Colonic mucosa (tissue), 4 donors: ENCODE data around the gene COL11A2. TPM values are rescaled to one million over a fixed set of nuclear protein-coding genes. Genes with fewer than 3 reads are reported as not detected.

ENCODE experiments used
- DNase-seq: peaks from one replicate; pipeline ENCODE4 v3.0.0-alpha.2; 2020
- H3K27ac ChIP-seq: fragments of 200-600 bp; one replicate; pipeline ENCODE4 v1.8.0; 2021
- H3K27me3 ChIP-seq: fragments of 200-600 bp; one replicate; pipeline ENCODE4 v1.8.0; 2021
- H3K36me3 ChIP-seq: fragments of 200-600 bp; one replicate; pipeline ENCODE4 v1.8.0; 2021
- H3K4me1 ChIP-seq: fragments of 200-600 bp; one replicate; pipeline ENCODE4 v1.8.0; 2021; ENCODE audit warnings: mild to moderate bottlenecking
- H3K4me3 ChIP-seq: fragments of 200-600 bp; one replicate; pipeline ENCODE4 v1.8.0; 2021
- H3K9ac ChIP-seq, 2 donors: one replicate each; pipeline ENCODE4 v1.7.0; 2013; ENCODE audit warnings: control low read depth in 2 of 2, low read depth in 2 of 2, low read length in 2 of 2
- H3K9me3 ChIP-seq: fragments of 200-600 bp; one replicate; pipeline ENCODE4 v1.8.0; 2021
- CTCF ChIP-seq: fragments of 200-600 bp; IDR thresholded peaks from one replicate; pipeline ENCODE4 v1.8.0; 2022; ENCODE audit warnings: antibody characterized with exemption, mild to moderate bottlenecking
- intact Hi-C: fragments of 100-400 bp; cut with DNase I; formaldehyde crosslinking; loops from one replicate; pipeline ENCODE4 v1.14.1; 2022
- total RNA-seq, 2 donors: library from RNA; stranded (reverse); fragmentation: NEBNext Ultra II Directional in 1 of 2; extraction: Animal tissue kit (Norgen Biotek cat#: 25700) in 1 of 2; gene quantifications; one replicate each; pipeline ENCODE4 v1.2.1, GENCODE V29; 2021
- donor health status: healthy.
- donor health status: DM: no; HTN: no; CAD: no.
- donor health status: DM: no; HTN: no; CAD: no.

COL11A2 gene
- total RNA-seq, 2 donors from 2014 or later: 0.13 to 0.44 TPM

- Histone ChIP-seq H3K4me3 (no peak overlapping the region), H3K36me3 (no peaks in the 10 kb centered on the region), H3K27ac (no peak overlapping the region), H3K4me1 (peaks cover 6% of the 10 kb centered on the region), H3K9ac (no peak overlapping the region), H3K27me3 (peaks cover 24% of the 10 kb centered on the region), H3K9me3 (no peaks in the 10 kb centered on the region)
- intact Hi-C loops: no loop called here
- no peak for TF ChIP-seq CTCF
- DNase-seq: no peak
Observed at GRCh38 chr6:33189164-33189563, 3.1 kb downstream of the COL11A2 start.

- Histone ChIP-seq H3K4me1 (peaks cover 6% of the 10 kb centered on the region), H3K27me3 (peaks cover 22% of the 10 kb centered on the region)
- TF ChIP-seq CTCF: no peak
Observed at GRCh38 chr6:33187809-33188208, 4.5 kb downstream of the COL11A2 start.

GRCh38 chr6:33185654-33186187 lies 6.5 kb downstream of the COL11A2 start:
- no peak for DNase-seq
- H3K27ac ChIP-seq: no peak overlapping the region

More at GRCh38 chr6:33187809-33188208, 4.5 kb downstream of the COL11A2 start:
- Histone ChIP-seq H3K27ac (no peak overlapping the region), H3K9ac (no peak overlapping the region), H3K4me3 (no peak overlapping the region), H3K9me3 (no peaks in the 10 kb centered on the region), H3K36me3 (no peaks in the 10 kb centered on the region)
- no peak for DNase-seq
- intact Hi-C loops: no loop called here

GRCh38 chr6:33185190-33185589 lies 7.1 kb downstream of the COL11A2 start:
- TF ChIP-seq CTCF: no peak
- no peak for DNase-seq
- H3K9ac ChIP-seq: no peak overlapping the region
- no peak overlapping the region for H3K27ac ChIP-seq
- H3K27me3 ChIP-seq: no peaks in the 10 kb centered on the region
- no peak overlapping the region for H3K4me3 ChIP-seq
- H3K4me1 ChIP-seq: no peaks in the 10 kb centered on the region
- no peaks in the 10 kb centered on the region for H3K9me3 ChIP-seq
- H3K36me3 ChIP-seq: no peaks in the 10 kb centered on the region
- intact Hi-C loops: no loop called here

More at GRCh38 chr6:33185654-33186187, 6.5 kb downstream of the COL11A2 start:
- Histone ChIP-seq H3K4me3 (no peak overlapping the region), H3K9me3 (no peaks in the 10 kb centered on the region), H3K27me3 (peaks cover under 1% of the 10 kb centered on the region), H3K9ac (no peak overlapping the region), H3K36me3 (no peaks in the 10 kb centered on the region), H3K4me1 (no peaks in the 10 kb centered on the region)
- TF ChIP-seq CTCF: no peak
- intact Hi-C loops: no loop called here

- Histone ChIP-seq H3K9ac (no peak overlapping the region), H3K27me3 (no peaks in the 10 kb centered on the region), H3K36me3 (no peaks in the 10 kb centered on the region), H3K4me3 (no peak overlapping the region), H3K9me3 (no peaks in the 10 kb centered on the region), H3K4me1 (no peaks in the 10 kb centered on the region), H3K27ac (no peak overlapping the region)
- DNase-seq: no peak
- no peak for TF ChIP-seq CTCF
- intact Hi-C loops: no loop called here
Observed at GRCh38 chr6:33183071-33183683, 9.1 kb downstream of the COL11A2 start.
